Activated gamma-delta T cell treated with Interleukin-2 at 50 U/mL for 16 hours (primary cell): Measurements from ENCODE around the gene LY6G5B.

Source experiments
- DNase-seq: peaks from one replicate; pipeline ENCODE4 v3.0.0-alpha.2; 2020

Gene LY6G5B

DNA sequence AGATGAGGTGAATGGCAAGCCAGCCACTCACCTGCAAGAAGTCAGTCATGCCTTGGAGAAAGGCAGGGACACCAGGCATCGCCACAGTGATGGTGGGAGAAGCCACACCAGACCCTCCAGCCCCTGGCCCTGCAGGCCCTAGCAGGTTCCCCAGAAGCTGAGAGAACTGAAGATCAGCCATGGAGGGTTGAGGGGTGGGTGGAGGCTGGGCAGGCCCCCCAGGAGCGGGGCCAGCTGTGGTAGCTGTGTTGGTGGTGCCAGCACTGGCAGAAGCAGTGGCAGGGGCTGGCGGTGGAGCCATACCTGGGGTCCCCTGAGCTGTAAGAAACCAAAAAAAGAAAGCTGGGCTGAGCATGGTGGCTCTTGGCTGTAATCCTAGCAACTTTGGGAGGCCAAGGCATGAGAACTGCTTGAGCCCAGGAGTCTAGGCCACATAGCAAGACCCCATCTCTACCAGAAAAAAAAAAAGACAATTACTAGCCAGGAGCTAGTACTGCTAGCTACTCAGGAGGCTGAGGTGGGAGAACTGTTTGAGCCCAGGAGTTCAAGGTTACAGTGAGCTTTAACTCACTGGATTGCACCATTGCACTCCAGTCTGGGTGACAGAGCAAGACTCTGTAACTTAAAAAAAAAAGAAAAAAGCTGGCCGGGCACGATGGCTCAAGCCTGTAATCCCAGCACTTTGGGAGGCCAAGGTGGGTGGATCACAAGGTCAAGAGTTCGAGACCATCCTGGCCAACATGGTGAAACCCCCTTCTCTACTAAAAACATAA is 26.8 kb upstream of the LY6G5B start:
- no peak for DNase-seq

DNA sequence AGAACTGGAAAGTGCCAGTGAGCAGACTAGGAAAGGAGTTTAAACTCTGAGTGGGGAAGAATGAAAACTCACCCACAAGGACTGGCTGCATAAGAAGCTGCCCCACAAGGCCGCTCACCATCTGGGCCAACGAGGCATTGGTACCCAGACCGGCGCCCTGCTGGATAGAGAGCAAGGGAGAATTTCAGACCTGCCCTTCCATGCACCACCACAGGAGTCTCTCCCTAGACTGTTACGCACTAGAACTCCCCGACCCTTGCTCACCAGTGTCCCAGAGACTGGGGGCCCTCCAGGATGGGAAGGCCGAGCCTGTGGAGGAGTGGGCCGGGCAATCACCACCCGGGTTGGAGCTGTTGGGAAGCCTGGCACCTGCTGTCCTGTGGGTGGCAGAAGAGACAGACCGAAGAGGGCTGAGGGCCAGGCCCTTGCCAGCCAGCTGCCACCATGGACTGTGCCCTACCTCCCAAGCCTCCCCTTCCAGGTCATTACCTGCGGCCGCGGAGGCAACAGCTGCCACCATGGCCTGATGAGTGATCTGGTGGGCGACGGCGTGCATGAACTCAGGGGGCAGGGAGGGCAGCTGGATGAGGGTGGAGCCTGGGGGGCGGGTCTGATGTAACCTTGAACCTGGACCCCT is 25.8 kb upstream of the LY6G5B start:
- DNase-seq = no peak

DNA sequence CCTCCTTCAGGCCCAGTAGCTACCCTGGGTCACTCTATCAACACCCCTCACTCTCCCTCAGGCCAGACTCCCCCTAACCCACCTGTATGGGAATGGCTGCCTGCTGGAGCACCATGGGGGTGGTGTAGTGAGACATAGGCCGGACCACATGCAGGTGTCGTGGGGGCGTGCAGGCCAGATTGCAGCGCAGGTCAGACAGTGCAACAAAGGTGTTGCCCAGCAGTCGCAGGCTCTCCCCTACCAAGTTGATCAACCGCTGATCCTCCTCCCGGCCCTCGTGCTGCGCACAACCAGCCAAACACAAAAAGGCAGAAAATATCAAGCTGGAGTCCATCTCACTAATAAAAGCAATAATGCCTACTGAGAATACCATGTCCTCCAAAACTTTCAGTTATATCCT is 24.5 kb upstream of the LY6G5B start:
- no peak for DNase-seq

DNA sequence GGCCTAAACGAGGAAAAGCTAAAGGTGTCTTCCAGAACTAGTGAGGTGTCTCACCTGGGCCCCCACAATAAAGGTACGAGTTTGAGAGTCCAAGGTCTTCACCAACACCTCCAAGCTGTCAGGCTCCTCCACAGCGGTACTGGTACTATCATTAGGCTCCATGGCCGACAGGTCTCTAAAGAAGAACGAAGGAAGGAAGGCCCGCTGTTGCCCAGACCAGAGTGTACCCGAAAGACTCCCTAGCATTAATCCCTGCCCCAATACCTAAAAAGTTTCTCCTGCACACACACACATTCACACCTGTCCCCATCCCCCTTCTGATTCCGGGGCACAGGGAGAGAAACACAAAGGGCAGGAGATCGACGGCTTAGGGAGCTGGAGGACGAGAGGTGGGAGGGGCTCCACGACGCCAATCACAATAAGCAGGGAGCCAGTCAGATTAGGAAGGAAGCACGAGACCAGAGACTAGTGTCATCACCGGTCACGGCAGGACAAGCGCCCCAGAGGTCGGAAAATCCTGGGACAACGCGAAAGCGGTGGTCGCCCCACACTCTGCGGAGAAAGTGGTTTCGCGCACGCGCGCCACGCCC is 18.1 kb upstream of the LY6G5B start:
- no peak for DNase-seq

DNA sequence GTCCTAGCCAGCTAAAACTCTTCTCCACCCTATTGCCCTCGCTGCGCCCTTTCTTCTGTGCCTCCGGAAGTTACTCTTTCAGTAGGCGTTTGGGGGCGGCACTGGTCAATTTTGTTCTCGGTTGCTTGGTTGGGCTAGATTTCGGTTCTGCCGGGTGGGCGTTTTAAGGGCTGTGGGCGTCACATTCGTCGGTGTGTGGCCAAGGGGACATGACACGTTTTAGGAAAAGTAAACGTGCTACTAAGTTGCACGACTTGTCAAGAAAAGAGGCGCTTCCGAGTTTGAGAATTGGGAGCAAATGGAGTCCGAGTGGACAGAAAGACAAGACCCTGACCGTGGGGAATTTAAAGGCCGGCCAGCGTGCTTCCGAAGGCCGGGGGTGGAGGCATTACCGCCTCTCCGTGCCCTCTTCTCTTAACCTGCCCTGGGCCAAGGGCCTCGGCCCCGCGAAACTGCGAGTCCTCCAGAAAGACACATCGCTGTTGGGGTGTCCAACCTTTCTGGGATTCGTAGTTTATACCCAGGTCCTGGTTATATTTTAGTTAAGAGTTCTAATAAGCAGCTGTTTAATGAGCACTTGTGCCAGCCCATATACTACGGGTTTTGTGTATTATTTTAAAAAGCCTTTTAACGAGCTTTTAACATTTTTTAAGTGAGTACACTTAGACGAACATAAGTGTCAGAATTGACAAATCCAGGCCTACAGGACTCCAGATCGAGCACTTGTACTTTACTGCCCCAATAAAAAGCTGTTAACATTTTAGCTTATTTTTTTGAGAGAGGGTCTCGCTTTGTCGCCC is 16.7 kb upstream of the LY6G5B start:
- DNase-seq = peak; percentile 83

DNA sequence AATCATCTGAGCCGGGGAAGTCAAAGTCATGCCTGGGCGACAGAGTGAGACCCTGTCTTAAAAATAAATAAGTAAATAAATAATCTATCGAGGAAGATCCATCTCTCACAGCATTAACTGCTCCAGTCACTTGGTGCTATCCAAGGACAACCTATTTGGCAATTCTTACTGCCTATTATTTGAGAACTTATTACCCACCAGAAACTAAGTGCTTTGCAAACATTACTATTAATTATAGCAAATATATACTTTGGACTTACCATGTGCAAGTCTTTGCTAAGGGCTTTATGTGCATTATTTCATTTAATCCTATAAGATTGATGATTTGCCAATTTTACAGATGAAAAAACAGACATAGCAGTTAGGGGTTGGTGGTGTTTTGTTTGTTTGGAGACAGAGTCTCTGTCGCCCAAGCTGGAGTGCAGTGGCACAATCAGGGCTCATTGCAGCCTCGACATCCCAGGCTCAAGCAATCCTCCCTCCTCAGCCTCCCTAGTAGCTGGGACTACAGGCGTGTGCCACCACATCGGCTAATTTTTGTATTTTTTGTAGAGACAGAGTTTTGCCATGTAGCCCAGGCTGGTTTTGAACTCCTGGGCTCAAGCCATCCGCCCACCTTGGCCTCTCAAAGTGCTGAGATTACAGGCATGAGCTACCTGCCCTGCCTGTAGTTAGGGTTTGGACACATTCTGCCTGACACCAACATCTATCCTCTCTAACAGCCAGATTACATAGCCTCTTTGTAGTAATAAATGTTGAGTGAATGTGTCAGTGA is 15.0 kb upstream of the LY6G5B start:
- no peak for DNase-seq

DNA sequence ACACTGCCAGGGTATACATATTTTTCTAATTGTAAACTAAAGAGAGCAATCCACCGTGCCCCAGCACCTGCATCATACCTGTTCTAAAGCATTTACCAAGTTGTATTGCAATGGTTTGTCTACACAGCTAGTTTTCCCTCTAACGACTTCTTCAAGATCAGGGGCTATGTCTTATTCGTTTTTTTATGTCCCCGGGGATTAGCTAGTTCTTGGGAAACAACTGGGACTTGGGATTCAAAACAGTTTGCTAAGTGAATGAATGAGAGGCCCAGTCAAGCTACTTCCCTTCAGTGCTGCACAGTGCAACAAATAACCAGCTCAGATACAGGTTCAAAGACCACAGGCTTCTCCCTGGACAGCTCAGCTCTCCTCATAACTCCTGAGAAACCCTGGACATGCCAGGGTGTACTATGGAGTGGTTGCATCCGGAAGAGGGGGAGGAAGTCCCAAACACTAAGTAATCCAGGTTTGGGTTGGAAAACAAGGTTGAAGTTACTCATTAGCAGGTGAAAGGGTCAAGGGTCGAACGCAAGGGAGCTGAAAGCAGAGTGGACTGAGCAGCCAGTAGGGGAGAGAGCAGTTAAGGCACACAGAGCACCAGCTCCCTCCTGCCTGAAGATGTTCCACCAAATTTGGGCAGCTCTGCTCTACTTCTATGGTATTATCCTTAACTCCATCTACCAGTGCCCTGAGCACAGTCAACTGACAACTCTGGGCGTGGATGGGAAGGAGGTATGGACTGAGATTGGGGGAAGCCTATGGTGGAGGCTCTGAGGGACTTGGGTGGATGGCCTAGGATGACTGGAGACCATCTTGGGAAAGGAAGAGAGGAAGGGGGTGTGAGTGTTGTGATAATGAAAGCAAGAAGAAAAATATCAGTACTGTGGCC is 14.2 kb upstream of the LY6G5B start, which contains the start of gene APOM:
APOM (plus strand) TSS at position 546 of the 889 bp plus-strand sequence; CDS start at position 619, 73 bp downstream.
- DNase-seq = no peak

DNA sequence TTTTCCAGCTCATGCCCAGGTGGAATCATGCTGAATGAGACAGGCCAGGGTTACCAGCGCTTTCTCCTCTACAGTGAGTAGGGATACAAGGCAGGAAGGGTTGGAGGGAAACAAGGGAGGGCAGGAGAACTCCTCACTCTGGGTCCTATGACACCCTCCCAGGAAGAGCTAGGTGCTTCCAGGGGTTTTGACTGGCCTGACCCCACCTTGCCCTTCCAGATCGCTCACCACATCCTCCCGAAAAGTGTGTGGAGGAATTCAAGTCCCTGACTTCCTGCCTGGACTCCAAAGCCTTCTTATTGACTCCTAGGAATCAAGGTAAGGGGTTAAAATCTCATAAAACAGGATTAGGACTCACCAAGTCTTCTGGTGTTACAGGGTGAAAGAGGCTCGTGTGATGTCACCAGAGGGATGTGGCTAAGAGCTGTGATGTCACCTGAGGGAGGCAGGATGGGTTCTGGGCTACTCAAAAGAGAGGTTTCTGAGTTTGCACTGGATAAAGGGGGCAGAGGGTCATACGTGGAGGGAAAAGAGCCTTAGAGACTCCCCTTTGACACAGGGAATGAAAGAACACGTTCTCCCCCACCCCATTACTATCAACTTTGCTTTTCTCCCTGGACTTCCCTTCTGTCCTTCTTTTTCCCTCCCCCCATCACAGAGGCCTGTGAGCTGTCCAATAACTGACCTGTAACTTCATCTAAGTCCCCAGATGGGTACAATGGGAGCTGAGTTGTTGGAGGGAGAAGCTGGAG is 12.2 kb upstream of the LY6G5B start:
- DNase-seq = no peak

DNA sequence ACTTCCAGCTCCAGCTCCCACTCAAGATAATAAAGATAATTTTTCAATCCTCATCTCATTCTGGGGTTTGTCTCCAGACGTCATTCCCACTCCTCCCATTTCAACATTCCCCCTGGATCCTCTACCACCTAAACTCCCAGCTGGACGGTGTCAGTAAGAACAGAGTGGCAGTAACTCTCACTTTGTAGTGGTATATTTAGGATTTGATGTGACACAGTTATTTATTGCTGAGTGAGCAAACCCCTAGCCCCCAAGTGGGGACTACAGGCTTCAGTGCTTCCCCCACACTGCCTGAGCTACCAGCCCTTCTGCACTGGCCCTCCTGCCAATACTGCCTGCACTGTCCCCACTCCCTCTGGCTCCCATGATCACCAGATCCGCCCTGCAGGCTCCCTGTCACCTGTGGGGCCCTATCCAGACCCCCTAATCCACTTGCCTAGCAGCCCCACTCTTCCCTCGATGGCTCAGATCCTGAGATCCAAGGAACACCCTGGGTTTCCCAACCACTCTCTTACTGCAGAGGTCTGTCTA is 11.6 kb upstream of the LY6G5B start:
- DNase-seq = no peak

DNA sequence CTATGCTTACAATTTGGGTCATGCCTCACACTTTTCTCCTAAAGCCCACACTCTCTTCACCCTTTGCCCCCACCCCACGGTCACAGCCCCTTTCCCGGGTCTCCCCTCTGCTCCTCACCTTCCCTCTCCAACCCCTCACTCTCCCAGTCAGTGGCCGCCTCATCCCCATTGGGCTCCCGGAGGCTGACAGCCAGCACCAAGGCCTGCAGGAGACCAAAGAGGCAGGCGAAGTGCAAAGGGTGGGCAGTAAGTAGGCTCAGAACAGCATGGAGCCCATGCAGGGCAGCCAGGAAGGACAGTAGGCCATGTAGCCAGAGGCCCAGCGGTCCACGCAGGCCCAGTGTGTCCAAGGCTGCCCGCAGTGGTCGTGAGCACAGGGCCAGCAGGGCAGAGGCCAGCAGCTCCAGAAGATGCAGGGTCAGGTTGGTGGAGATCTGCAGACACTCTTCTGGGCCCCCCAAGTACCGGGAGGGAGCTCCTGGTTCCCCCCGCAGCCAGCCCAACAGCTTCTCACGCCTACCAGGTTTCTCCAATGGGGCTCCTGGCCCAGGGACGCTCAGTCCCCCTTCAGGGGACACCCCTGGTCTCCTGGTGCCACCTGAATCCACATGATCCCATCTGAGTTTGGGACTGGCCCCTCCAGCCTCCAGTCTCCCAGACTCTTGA is 10.7 kb upstream of the LY6G5B start:
- no peak for DNase-seq

DNA sequence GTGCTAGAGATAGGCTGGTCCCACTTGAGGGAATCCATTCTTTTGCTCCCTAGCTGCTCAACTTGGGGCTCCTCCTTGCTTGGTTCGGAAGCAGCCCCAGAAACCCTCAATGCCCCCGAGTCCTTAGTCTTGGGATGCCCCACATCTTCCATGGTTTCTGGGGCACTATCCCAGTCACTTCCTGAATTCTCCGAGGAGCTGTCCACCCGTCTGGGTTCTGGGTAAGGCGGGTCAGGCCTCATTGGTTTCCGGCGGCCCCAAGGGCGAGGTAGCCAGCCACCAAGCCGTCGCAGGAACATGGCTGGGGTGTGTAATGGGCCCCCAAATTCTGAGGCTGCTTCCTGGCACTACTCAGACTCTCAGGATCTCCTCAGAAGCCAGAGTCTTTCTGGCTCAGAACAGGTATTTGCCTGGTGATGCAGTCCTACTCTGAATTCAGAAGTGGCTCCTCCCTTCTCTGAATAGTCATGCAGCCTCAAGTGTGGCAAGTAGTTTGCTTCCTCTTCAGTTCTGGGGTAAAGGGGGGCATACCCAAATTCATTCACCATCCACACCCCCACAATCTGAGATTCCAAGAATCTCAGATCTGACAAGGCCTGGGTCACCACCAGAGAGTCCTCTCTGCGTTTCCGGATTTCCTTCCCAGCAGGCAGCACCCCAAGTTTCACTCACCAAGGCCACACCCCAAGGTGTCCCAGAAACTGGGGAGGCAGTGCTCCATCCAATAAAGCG is 10.0 kb upstream of the LY6G5B start:
- no peak for DNase-seq

DNA sequence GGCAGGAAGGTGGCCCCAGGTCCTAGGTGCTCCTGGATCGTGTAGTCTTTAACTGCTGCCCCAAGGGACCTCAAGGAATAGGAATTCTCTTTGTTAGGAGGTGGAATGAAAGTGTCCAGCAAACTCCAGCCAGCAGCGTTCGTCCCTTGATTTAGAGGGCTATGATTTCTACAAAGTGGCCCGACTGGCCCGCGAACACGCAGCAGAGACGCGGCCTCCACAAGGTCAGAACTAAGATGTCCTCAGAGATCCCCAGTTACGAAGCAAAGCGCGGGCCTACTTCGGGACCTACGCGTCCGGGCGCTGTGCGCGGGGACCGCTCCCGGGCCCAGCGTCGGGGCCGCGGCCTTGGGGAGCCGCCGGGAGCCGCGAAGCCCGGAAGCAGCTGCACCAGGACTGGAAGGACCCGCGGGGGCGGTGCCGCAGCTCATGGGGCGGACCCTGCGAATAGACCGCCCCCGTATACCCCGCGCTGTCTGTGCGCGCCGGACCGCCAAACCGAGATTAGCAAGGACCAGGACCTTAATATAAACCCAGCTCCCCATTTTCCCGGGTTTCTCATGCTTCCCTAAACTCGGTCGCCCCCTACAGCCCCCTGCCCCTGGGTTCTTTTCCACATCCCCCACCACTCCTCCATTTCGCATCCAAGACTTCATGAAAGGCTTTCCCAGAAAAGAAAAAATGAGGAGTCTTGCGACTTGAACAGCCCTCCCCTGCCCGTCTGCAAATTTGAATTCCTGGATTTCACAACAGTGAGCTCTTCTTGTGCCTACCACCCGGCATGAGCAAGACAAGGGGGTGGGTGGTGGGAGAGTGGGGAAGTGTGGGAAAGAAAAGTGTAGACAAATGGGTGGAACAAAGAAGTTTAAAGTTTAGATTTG is 9.2 kb upstream of the LY6G5B start, which contains the start of gene C6orf47:
C6orf47 (minus strand) TSS at position 398 of the 881 bp plus-strand sequence. CDS start 831 bp downstream, outside the sequence.
- DNase-seq = peak; percentile 74

DNA sequence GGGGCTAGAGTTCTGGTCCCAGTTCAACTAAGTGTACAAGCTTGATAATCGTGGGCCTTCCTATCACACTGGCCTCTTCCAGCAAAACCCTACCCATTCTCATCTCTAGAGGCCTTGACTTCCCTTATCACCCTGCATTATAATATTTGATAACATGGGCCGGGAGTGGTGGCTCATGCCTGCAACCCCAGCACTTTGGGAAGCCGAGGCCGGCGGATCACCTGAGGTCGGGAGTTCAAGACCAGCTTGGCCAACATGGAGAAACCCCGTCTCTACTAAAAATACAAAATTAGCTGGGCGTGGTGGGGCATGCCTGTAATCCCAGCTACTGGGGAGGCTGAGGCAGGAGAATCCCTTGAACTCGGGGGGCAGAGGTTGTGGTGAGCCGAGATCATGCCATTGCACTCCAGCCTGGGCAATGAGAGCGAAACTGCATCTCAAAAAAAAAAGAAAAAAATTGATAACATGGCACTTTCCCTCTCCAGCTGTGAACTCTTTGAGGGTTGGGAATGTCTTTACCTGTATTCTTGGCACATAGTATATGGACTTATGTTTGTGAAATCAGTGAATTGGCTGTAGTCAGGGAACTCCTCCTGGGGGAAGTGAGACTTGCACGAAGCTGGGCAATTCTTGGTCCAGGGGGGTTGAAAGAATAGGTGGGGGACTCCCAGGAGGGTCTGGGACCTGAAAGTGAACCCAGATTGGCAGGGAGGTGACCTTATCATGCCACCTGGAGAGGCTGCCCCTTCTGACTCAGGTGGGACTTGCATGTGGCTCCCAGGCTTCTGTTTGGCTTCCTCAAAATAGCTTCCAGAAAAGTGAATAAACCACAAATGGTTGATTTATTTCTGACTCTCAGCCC is 8.3 kb upstream of the LY6G5B start:
- DNase-seq = no peak

DNA sequence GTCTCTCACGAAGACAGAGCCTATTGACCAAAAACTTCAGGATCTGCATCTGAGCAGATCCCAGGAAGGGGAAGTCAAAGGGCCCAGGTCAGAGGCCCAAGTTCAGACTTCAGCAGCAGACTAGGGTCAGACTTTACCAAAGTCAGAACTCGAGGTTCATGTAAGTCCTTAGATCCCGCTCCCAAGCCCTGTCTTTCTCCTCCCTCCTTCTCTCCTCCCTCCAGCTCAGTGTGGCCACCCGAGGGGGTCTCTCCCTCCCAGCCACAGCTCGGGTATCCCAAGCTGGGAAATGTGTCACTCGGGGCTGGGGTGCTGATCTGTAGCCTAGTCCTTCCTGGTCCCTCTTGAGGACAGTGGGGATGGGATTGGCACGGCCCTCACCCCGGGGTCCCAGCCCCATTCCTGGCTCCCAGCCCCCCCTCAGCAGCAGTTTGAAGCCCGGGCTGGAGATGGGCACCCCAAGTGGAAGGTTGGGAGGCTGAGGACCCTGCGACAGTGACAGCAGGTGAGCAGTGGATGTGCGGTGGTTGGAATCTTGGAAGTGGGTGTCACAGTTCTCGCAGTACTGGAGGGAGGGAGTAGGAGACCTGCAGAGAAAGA is 7.6 kb upstream of the LY6G5B start:
- DNase-seq = no peak

DNA sequence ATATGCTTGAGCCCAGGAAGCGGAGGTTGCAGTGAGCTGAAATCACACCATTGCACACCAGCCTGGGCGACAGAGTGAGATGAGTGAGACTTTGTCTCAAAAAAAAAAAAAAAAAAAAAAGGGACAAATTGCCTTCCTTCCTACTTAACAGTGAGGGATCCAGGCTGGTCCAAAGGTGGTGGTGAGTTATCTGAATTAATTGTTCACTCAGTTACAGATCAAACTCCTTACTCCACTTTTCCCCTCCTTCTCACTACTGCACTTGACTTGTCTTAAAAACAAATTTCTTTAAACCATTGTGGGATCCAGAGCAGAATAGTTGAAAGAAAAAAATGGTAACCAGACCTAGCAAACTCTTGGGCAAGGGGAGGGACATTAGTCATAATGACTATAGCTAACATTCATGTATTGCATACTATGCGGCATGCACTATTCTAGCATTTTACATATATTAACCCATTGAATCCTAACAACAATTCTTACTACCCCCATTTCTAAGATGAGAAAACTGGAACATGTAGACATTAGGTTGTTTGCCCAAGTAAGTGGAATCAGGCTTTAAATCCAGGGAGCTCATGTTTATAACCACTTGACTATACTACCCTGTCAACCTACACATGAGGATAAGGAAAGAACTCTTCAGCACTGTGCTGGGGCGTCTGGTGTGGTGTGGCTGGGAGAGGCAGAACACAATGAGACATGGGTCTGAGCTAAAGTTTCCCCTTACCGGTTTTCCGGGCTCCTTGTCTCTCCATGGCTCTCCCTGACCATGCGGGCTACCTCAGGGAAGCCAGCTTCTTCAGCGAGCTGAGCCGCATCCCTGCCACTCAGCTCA is 6.4 kb upstream of the LY6G5B start:
- DNase-seq = no peak
